HG03520 (cell line): ENCODE data around the gene TMEM62.
A peak's percentile ranks its signal among the peaks of the same experiment; 100 is the strongest.
"Not testable (repeated sequence)": the region's sequence is repeated elsewhere in the genome, so short reads cannot be mapped to it uniquely, and the experiment has no call there.

Source experiments
- ATAC-seq: cut with Tn5 transposase; IDR thresholded peaks from one replicate; pipeline ENCODE4 v1.9.1; 2021; ENCODE audit warnings: mild to moderate bottlenecking, moderate library complexity; ENCODE audit not compliant: unreplicated experiment

TMEM62 gene

GRCh38 chr15:43118829-43119228, 14.6 kb upstream of the TMEM62 start:
- ATAC-seq: peak; percentile 44

GRCh38 chr15:43121863-43122262, 11.5 kb upstream of the TMEM62 start:
- no peak for ATAC-seq

DNA sequence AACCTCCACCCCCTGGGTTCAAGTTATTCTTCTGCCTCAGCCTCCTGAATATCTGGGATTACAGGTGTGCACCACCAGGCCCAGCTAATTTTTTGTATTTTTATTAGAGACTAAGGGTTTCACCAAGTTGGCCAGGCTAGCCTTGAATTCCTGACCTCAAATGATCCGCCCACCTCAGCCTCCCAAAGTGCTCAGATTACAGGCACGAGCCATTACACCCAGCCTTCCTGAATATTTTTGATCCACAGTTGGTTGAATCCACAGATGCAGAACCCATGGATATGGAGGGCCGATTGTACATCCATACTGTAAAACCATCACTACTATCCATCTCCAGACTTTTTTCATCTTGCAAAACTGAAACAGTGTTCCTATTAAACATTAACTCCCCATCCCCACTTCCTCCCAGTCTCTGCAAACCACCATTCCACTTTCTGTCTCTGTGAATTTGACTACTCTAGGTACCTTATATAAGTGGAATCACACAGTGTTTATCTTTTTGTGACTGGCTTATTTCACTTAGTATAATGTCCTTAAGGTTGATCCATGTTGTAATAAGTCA, 8.2 kb upstream of the TMEM62 start:
- ATAC-seq: no peak

DNA sequence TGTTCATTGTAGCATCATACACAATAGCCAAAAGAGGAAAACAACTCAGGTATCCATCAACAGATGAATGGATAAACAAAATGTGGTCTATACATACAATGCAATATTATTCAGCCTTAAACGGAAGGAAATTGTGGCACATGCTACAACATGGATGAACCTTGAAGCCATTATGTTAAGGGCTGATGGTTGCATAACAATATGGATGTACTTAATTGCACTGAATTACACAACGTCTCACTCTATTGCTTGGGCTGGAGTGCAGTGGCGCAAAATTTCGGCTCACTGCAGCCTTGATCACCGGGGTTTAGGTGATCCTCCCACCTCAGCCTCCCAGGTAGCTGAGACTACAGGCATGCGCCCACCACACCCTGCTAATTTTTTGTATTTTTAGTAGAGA, 7.0 kb upstream of the TMEM62 start:
- ATAC-seq: no peak

- no peak for ATAC-seq
Measured at GRCh38 chr15:43127752-43128151, 5.6 kb upstream of the TMEM62 start.

- not testable (repeated sequence) for ATAC-seq
Measured at GRCh38 chr15:43128174-43128979, 5.0 kb upstream of the TMEM62 start.

DNA sequence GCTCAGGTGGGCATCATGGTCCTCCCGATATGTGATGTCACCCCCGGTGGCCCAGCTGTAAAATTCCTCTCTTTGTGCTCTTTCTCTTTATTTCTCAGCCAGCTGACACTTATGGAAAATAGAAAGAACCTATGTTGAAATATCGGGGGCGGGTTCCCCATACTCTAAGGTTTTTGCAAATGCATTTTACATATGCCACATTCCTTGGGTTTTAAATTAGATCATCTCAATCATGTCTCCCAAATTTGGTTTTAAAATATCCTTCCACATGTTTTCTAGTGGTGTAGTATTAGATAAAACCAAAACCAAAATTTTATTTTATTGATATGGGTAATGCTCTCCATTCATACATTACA, 4.4 kb upstream of the TMEM62 start:
- no peak for ATAC-seq

DNA sequence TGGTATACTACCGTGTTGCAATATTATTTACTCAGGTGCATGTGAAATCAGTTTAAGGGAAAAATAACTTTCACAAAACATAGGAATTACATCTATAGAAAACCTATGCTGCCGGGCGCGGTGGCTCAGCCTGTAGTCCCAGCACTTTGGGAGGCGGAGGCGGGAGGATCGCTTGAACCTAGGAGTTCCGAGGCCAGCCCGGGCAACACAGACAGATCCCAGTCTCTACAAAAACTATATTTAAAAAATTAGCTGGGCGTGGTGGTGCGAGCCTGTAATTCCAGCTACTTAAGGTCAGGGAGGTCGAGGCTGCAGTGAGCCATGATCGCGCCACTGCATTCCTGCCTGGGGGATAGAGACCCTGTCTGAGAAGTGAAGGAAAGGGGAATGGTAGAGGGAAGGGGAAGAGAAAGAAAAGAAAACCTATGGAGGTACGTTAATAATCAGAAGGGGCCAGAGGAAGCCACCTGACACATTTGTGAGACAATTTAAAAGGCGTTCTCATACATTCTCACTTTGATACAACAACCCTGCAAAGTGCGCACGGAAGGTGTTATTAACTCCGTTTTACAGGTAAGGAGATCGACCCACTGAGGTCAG, 456 bp upstream of the TMEM62 start:
- no peak for ATAC-seq

DNA sequence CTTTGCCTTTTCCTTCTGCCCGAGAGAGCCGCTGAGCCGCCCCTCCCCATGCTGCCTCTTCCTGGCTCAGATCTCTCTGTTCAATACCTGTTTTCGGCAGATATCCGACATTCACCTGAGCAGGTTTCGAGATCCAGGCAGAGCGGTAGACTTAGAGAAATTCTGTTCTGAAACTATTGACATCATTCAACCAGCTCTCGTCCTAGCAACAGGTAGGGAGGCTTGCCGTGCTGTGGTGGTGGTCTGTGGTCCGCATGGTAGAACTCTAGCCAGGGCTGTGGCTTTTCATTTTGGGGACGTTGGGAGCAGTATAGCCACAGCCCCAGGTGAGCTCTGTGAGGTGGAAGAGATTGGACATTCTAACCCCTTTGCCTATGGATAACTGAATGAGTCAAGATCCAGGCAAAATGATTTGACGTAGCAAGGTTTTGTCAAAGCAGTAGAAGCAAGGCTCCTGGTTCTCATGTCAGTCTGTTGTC, 810 bp downstream of the TMEM62 start:
- no peak for ATAC-seq

DNA sequence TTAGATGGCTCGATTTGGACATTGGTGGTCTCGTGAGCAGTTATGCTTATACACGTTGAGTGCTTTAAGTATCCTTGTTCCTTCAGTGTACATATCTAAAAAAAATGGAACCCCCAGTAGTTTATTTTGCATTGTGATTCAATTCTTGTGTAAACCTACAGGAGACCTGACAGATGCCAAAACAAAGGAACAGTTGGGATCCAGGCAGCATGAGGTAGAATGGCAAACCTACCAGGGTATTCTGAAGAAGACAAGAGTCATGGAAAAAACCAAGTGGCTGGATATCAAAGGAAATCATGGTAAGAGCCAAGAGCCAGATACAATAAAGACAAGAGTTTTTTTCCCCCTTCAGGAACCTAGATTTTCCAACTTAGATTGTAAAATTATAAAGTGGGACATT, 2.0 kb downstream of the TMEM62 start:
- no peak for ATAC-seq

DNA sequence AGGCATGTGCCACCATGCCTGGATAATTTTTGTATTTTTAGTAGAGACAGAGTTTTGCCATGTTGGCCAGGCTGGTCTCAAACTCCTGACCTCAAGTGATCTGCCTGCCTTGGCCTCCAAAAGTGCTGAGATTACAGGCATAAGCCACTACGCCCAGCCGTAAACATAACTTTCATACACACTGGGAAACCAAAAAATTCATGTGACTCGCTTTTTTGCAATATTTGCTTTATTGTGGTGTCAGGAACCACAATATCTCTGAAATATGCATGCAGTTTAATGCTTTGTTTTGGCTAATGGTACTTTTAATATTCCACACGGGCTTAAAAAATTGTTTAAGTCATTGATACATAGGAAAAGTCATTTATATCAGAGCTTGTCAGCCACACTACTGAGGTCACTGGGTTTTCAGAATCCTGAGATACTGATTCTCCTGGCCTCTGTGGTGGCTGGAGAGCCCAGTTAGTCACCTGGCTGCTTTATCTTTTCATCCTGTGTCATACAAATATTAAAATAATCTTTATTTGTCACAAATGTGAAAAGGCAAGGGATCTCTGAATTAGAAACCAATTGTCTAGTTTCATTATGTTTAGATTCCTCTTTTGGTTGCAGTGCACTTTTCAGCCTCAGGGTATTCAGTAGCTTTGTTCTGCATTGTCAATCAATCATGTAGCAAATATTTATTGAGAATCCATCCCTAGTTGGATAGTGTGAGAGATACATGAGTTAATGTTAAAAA, 10.0 kb downstream of the TMEM62 start:
- no peak for ATAC-seq

DNA sequence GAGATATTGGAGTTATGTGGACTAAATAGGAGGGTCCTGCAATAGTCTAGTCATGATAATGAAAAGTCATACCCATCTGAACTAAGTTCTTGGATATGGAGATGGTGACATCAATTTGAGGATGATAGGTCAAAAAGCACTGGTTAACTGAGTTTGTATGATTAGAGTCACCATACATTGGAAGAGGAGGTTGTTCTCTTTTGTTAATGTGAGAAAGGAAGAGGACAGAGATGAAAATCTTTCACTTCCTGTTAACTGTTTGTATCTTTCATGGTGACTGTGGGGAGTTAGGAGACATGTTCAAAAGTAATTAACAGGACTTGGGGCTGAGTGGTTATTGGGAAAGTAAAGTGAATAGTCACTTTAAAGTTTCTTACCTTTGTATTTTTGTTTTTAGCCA, 11.1 kb downstream of the TMEM62 start:
- ATAC-seq: no peak

- ATAC-seq: no peak
Measured at GRCh38 chr15:43146184-43146583, 12.8 kb downstream of the TMEM62 start.

DNA sequence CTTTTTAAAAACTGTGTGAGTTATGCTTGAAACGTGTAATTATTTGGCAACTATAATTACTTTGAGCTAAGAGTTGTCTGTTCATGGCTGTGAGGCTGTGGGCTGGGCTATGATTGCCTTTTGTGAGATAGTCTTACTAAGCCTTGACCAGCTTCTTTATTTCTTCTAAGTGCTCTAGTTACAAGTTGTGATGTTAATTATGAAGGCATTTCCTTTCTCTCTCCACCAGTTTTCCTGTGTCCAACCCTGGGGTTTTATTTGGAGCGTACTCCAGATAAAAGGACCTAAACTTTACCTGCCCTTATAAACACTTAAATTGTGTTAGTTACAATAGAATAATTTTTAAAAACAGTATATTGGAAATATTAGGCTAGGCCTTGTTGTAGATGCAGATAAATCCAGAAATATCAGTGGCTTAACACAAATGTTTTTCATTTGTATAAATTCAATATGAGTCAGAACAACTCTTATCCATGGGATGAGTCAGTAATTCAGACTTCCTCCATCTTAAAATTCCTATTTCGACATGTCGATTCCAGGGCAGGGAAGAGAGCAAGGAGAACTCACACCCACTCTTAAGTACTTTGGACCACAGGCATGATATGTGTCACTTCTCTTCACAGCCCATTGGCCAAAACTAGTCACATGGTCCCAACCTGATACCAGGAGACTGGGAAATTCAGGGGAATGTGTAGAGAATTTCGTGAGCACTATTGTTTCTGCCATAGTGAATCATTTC, 17.0 kb downstream of the TMEM62 start:
- no peak for ATAC-seq

DNA sequence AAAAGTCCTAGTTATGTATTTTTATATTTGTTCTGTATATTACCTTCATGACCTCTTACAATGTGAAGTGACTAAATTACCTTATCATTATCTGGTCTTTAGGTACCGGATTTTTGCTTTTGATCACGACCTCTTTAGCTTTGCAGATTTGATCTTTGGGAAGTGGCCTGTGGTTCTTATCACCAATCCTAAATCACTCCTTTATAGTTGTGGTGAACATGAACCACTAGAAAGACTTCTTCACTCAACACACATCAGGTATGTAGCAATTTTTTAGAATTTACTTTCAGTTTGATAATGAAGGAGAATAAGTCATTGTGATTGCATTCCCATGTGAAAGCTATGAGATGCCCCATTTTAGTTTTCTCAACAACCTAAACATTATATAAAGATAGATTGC, 18.3 kb downstream of the TMEM62 start:
- ATAC-seq: no peak

DNA sequence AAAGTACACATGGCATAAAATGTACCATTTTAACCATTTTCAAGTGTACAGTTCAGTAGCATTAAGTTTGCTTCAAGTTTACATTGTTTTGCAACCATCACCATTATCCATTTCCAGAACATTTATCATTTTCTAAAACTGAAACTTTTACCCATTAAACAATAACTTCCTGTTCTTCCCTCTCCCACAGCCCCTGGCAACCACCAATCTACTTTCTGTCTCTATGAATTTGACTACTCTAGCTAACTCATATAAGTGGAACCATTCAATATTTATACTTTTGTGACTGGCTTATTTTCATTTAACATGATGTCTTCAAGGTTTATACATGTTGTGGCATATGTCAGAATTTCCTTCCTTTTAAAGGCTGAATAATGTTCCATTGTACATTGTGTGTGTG, 19.9 kb downstream of the TMEM62 start:
- ATAC-seq: no peak

GRCh38 chr15:43165801-43166325, 32.5 kb downstream of the TMEM62 start:
- no peak for ATAC-seq

DNA sequence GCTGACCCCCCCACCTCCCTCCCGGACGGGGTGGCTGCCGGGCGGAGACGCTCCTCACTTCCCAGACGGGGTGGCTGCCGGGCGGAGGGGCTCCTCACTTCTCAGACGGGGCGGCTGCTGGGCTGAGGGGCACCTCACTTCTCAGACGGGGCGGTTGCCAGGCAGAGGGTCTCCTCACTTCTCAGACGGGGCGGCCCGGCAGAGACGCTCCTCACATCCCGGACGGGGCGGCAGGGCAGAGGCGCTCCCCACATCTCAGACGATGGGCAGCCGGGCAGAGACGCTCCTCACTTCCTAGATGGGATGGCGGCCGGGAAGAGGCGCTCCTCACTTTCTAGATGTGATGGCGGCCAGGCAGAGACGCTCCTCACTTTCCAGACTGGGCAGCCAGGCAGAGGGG, 33.9 kb downstream of the TMEM62 start:
- not testable (repeated sequence) for ATAC-seq

DNA sequence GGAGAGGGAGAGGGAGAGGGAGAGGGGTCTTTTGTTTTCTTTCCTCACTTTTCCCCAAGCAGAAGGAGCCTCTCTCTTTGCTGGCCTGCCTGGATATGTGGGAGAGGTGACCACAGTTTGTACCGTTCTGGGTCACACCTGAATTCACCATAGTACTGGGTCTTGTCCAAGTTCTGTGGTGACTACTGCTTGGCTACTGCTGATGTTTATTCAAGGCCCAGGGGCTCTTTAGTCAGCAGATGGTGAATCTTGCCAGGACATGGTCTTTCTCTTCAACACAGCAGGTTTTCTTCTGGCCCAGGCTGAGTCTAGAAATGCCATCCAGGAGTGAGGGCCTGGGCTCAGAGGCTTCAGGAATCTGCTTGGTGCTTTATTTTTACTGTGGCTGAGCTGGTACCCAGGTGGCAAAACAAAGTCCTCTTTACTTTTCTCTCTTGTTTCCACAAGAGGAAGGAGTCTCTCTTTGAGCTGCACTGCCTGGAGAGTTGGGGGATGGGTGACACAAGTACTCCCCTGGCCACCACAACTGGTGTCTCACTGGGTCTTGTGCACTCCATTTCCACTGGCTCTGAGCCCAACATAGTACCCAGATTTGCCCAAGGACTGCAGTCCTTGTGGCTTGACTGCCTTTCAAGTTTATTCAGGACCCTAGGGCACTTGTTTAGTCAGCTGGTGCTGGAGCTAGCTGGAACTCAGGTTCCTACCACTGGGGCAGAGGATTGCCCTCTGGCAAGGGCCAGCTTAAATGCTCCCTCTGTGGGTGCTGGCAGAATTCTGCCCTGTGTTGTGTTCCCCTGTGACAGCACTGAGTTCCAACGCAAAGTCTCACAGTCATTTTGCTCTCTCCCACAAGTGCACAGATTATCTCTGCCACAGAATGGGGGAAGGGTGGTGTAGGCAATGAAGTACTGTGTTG, 35.1 kb downstream of the TMEM62 start:
- ATAC-seq: no peak

DNA sequence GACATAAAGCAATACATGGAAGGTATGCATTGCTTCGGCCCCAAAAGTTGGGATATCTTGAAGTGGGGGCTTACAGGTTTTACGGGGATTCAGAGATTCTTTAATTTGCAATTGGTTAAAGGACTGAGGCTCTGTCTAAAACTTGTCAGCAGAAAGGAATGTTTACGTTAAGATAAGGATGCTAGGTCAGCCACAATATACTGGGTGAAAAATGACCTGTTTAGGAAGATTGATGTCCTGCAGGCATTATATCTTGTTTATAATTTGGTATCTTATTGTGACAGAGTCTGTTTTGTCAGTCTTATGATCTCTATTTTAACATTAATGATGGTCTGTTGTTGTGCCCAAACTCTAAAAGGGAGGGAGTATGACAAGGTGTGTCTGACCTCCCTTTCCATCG, 36.5 kb downstream of the TMEM62 start:
- no peak for ATAC-seq
